ENCODE results near the gene RWDD3. TPM values are rescaled to one million over a fixed set of nuclear protein-coding genes. Genes with fewer than 3 reads are reported as not detected.

Gene RWDD3
- total and polyA plus RNA-seq, 2 donors (not counting 3 experiments of a cell fraction or from before 2014, with no cell fraction given): 9.3 to 12.1 TPM

DNA sequence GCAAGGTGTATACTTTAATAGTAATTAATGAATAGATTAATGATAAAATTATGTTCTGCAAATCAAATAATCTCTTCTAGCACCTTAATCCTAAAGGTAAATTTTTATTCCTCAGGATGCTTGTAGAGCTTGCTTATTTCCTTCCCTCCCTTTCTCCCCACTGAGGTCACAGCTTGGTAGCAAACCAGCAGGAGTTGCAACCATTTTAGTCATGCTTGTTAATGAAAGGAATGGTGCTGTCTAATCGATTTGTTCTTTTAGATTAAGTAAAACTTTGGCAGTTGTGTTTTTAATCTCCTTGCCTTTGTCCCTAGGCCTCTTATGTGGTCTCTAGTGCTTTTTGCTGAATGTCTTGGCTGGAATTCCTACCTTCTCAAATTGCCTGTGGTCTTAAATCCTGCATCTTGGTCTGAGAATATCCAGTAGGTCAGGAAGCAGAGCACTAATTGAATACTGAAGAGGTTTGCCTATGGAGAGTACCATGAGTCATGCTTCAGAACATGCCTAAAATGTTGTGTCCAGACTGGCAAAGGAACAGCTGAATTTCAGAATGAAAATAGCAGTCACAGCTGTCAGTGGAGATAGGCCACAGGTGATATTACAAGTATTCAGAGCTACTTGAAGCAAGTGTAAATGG, 36.3 kb upstream of the RWDD3 start:
- dilution Hi-C loops (cut with MboI; ENCODE audit: extremely low pct_ligation_motif_present, low sequenced_read_pairs) (no loop called here), intact Hi-C loops (cut with micrococcal nuclease) (no loop called here)
- no peaks in the 10 kb centered on the region for H3K9me3 ChIP-seq (replicated peaks; ENCODE audit: control insufficient read depth, insufficient read depth, low read length)
- ChIA-PET POLR2A (no interaction called here), CTCF (no interaction called here)
- no peaks in the 10 kb centered on the region for H3K4me1 ChIP-seq (ENCODE audit: control insufficient read depth, extremely low read depth, insufficient read depth, low read length)
- no peak overlapping the region for H2AFZ ChIP-seq (ENCODE audit: low read depth, low read length)
- no peak overlapping the region for H3K27ac ChIP-seq (ENCODE audit: insufficient read depth, low read depth, low read length)
- H3K27me3 ChIP-seq (ENCODE audit: control insufficient read depth in 2 of 2, insufficient read depth in 2 of 2, low read length in 2 of 2): no peaks in the 10 kb centered on the region
- H4K20me1 ChIP-seq (replicated peaks; ENCODE audit: control insufficient read depth, extremely low read depth, insufficient read depth, low read length): no peaks in the 10 kb centered on the region
- H3K79me2 ChIP-seq (ENCODE audit: control insufficient read depth, insufficient read depth, low read length): no peaks in the 10 kb centered on the region
- no peak overlapping the region for H3K4me3 ChIP-seq (replicated peaks in 1 of 3; ENCODE audit: insufficient read depth in 1 of 3, low read depth in 1 of 3, low read length in 3 of 3)
- FAIRE-seq (no peak), DNase-seq (ENCODE audit: low read depth, low spot score) (no peak)
- TF ChIP-seq, protein P1, sequence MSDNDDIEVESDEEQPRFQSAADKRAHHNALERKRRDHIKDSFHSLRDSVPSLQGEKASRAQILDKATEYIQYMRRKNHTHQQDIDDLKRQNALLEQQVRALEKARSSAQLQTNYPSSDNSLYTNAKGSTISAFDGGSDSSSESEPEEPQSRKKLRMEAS (IDR thresholded peaks at IDR 0.05; ENCODE audit: insufficient read depth, insufficient read length): no peak
- TF ChIP-seq, protein P2, sequence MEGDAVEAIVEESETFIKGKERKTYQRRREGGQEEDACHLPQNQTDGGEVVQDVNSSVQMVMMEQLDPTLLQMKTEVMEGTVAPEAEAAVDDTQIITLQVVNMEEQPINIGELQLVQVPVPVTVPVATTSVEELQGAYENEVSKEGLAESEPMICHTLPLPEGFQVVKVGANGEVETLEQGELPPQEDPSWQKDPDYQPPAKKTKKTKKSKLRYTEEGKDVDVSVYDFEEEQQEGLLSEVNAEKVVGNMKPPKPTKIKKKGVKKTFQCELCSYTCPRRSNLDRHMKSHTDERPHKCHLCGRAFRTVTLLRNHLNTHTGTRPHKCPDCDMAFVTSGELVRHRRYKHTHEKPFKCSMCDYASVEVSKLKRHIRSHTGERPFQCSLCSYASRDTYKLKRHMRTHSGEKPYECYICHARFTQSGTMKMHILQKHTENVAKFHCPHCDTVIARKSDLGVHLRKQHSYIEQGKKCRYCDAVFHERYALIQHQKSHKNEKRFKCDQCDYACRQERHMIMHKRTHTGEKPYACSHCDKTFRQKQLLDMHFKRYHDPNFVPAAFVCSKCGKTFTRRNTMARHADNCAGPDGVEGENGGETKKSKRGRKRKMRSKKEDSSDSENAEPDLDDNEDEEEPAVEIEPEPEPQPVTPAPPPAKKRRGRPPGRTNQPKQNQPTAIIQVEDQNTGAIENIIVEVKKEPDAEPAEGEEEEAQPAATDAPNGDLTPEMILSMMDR (IDR thresholded peaks at IDR 0.05; ENCODE audit: extremely low read depth in 1 of 2, insufficient read depth in 1 of 2, low read depth in 1 of 2, low read length in 2 of 2): no peak
- TF ChIP-seq JUN (IDR thresholded peaks at IDR 0.05; ENCODE audit: borderline replicate concordance, insufficient read depth, insufficient read length, low read depth) (no peak), EZH2 (IDR thresholded peaks at IDR 0.05; ENCODE audit: borderline replicate concordance, low read depth, low read length, severe bottlenecking) (no peak), MYC (IDR thresholded peaks at IDR 0.05; ENCODE audit: low read depth, low read length) (no peak), GATA2 (IDR thresholded peaks at IDR 0.05; ENCODE audit: insufficient read depth, insufficient read length, low read depth, low read length) (no peak), FOS (IDR thresholded peaks at IDR 0.05; ENCODE audit: borderline replicate concordance, insufficient read depth, low read length) (no peak), POLR2AphosphoS5 (IDR thresholded peaks at IDR 0.05; ENCODE audit: insufficient read depth, low read depth, low read length) (no peak), POLR2A (IDR thresholded peaks at IDR 0.05; ENCODE audit: low read depth, low read length) (no peak)
- no peaks in the 10 kb centered on the region for H3K9me1 ChIP-seq (replicated peaks; ENCODE audit: control insufficient read depth, extremely low read depth, insufficient read depth, low read length)
- no peaks in the 10 kb centered on the region for H3K36me3 ChIP-seq (ENCODE audit: control insufficient read depth in 2 of 2, extremely low read depth in 1 of 2, insufficient read depth in 2 of 2, low read length in 2 of 2)
- no peak overlapping the region for H3K4me2 ChIP-seq (ENCODE audit: insufficient read depth, low read length)
- H3K9ac ChIP-seq (replicated peaks; ENCODE audit: extremely low read depth, insufficient read depth, low read length): no peak overlapping the region
- BruUV-seq (replicated peaks): no TSS peak
